ENCODE results near the gene MINDY4B.

The MINDY4B gene

GRCh38 chr3:150843241-150843640 is 62.0 kb downstream of the MINDY4B start:
- DNase-seq: no peak

GRCh38 chr3:150840802-150841515 is 64.3 kb downstream of the MINDY4B start:
- no peak for DNase-seq

- no peak for DNase-seq
Observed at GRCh38 chr3:150830745-150831144, 74.5 kb downstream of the MINDY4B start.

- no peak for DNase-seq
Observed at GRCh38 chr3:150830094-150830681, 75.1 kb downstream of the MINDY4B start.

GRCh38 chr3:150829408-150829807 is 75.8 kb downstream of the MINDY4B start:
- DNase-seq: no peak

- no peak for DNase-seq
Observed at GRCh38 chr3:150828997-150829396, 76.2 kb downstream of the MINDY4B start.

GRCh38 chr3:150828261-150828660 is 77.0 kb downstream of the MINDY4B start:
- DNase-seq: no peak

GRCh38 chr3:150826466-150827282 is 78.6 kb downstream of the MINDY4B start:
- no peak for DNase-seq

GRCh38 chr3:150825916-150826377 is 79.3 kb downstream of the MINDY4B start:
- DNase-seq: no peak

GRCh38 chr3:150825192-150825915 is 79.9 kb downstream of the MINDY4B start:
- DNase-seq: no peak

GRCh38 chr3:150823277-150823676 is 82.0 kb downstream of the MINDY4B start:
- DNase-seq: no peak

GRCh38 chr3:150822636-150823035 is 82.6 kb downstream of the MINDY4B start:
- no peak for DNase-seq

Data from activated naive CD4-positive, alpha-beta T cell treated with Interleukin-2 at 50 U/mL for 16 hours (primary cell).